Measurements from ENCODE around the gene DNM3. TPM values are rescaled to one million over a fixed set of nuclear protein-coding genes. Genes with fewer than 3 reads are reported as not detected.

Gene DNM3
- total and polyA plus RNA-seq, 10 of the 15 experiments (the other 5 are each of a cell fraction or from before 2014, with no cell fraction given) = 0.03 to 1.5 (median 0.08) TPM; not detected in 3

- H3K4me1 ChIP-seq (ENCODE audit: control insufficient read depth, insufficient read depth, low read length) = peaks cover 50% of the 10 kb centered on the region
- H3K27me3 ChIP-seq (replicated peaks in 1 of 2; ENCODE audit: control insufficient read depth in 2 of 2, insufficient read depth in 2 of 2, low read length in 1 of 2) = no peaks in the 10 kb centered on the region
- FAIRE-seq (no peak), ATAC-seq (no peak), DNase-seq (ENCODE audit: low read depth, low spot score) (no peak)
- in situ Hi-C loops (cut with MboI) (loop anchor here (5.0 kb wide), 1 partner anchor 313 kb away; no protein-coding TSS in a partner anchor), intact Hi-C loops (cut with micrococcal nuclease; ENCODE audit: unreplicated experiment) (loop anchor here (1.0 to 5.0 kb wide), 6 partner anchors 19 to 398 kb away; no protein-coding TSS in a partner anchor)
- no peaks in the 10 kb centered on the region for H4K20me1 ChIP-seq (ENCODE audit: control insufficient read depth, insufficient read depth)
- no peaks in the 10 kb centered on the region; the same call in 2 of the 3 replicates for H3K9me3 ChIP-seq (replicated peaks; ENCODE audit: control insufficient read depth, insufficient read depth, low read length)
- TF ChIP-seq SKIL (IDR thresholded peaks at IDR 0.05; ENCODE audit: low read depth, poor library complexity, severe bottlenecking) (peak; percentile 5), CREM (IDR thresholded peaks at IDR 0.05; ENCODE audit: low read depth) (no peak), CUX1 (IDR thresholded peaks at IDR 0.05; ENCODE audit: insufficient replicate concordance, low read depth, low read length) (peak; percentile 32), MEF2B (IDR thresholded peaks at IDR 0.05; ENCODE audit: partially characterized antibody, poor library complexity, severe bottlenecking) (no peak), PKNOX1 (IDR thresholded peaks at IDR 0.05) (0 out of 2 replicates have a peak, but pooled peaks have one; percentile 2)
- H3K36me3 ChIP-seq (ENCODE audit: control insufficient read depth in 2 of 2, insufficient read depth in 2 of 2, low read length in 1 of 2) = no peaks in the 10 kb centered on the region
- H3K27ac ChIP-seq (ENCODE audit: control insufficient read depth, insufficient read depth) = peak overlapping the region; percentile 89
- no peaks in the 10 kb centered on the region for H3K79me2 ChIP-seq (ENCODE audit: control insufficient read depth, insufficient read depth, low read length)
- ChIA-PET RAD21 (ENCODE audit: unreplicated experiment) (interaction anchor here (0.7 to 15.1 kb wide), 40 partner anchors 8 to 414 kb away, joined by 3 to 394 read pairs (median 5); partner anchors contain the start of gene PIGC), CTCF (interaction anchor here (0.6 to 12.4 kb wide), 47 partner anchors 9 to 756 kb away, joined by 3 to 153 read pairs (median 4); no protein-coding TSS in a partner anchor), SMC1A (ENCODE audit: uncharacterized antibody, unreplicated experiment) (interaction anchor here (0.8 to 16.5 kb wide), 42 partner anchors 8 to 396 kb away, joined by 3 to 458 read pairs (median 5); no protein-coding TSS in a partner anchor), POLR2A (interaction anchor here (0.6 to 8.1 kb wide), 3 partner anchors 10 to 332 kb away, joined by 4 to 73 read pairs (median 5); no protein-coding TSS in a partner anchor)
- WGBS (ENCODE audit: insufficient coverage, insufficient replicate concordance, low lambda C conversion rate, missing lambda C conversion rate) = 42% methylated on average over 6 of the region's 6 CpGs
- no TSS peak for BruUV-seq (replicated peaks)
- peak overlapping the region; percentile 49 for H3K9ac ChIP-seq (ENCODE audit: control insufficient read depth, insufficient read depth, low read length)
- no peak overlapping the region for H3K4me3 ChIP-seq
- H3K4me2 ChIP-seq (ENCODE audit: control insufficient read depth, insufficient read depth) = no peak overlapping the region
- peak overlapping the region; percentile 66 for H2AFZ ChIP-seq (ENCODE audit: control insufficient read depth, low read depth, low read length)
Measured at GRCh38 chr1:172399756-172400721, 558.7 kb downstream of the DNM3 start.

All from GM12878 (cell line).